T-helper 2 cell (primary cell): ENCODE results near the gene ADAM29.
"Not testable (repeated sequence)": the region's sequence is repeated elsewhere in the genome, so short reads cannot be mapped to it uniquely, and the experiment has no call there.

Source experiments
- DNase-seq, 5 experiments: peaks; one replicate each; pipeline versions ENCODE4 v3.0.0 to v3.0.0-alpha.2; 2012 to 2022
- total RNA-seq, 2 donors: gene quantifications; one replicate each; lab custom pipeline; 2026; lab: John Stamatoyannopoulos, UW

The ADAM29 gene
- total RNA-seq = 0 reads per million in 2 donors

GRCh38 chr4:174918058-174918457, at the start of gene ADAM29:
Gene ADAM29 (plus strand): TSS chr4:174918358. CDS start chr4:174975526, 57,168 bp downstream.
- DNase-seq = no peak

GRCh38 chr4:174869339-174869738, 48.8 kb upstream of the ADAM29 start:
- DNase-seq = no peak

GRCh38 chr4:174870311-174870710, 47.8 kb upstream of the ADAM29 start:
- no peak for DNase-seq

DNA sequence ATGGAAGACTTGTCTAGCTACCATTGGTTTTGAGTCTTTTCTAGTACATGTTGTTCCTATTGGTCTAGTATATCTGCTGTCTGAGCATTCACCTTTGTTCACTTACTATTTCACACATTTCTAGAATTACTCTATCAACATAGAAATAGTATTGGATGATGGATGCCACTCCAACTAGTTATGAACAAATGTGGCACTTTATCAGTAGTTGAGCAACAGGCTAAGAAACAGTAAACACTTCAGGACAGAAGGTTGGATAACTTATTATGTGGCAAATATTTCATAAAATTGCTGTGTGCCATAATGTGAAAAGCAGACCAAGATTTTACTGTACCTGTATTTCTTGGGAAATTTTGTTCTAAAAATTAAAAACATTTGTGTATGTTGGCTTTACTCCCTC, 46.8 kb upstream of the ADAM29 start:
- no peak for DNase-seq

DNA sequence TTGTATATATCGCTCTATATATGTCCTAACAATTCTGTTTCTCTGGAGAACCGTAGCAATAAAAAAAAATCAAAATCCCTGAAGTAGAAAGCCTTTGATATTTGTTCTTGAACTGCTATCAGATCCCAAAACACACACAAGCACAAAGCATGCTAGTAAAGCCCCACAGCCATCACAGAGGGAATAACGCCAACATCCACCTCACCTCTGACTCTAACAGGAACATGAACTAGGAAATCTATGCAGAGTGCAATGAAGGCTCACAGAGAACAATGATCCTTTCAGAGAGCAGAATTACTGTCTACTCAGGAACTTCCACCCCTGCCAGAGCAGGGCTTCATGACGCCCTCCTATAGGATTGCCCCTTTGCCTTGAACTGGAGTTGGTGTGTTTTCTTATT, 45.0 kb upstream of the ADAM29 start:
- not testable (repeated sequence) for DNase-seq

- DNase-seq = no peak
These were observed 44.2 kb upstream of the ADAM29 start for GRCh38 chr4:174873931-174874330.

DNA sequence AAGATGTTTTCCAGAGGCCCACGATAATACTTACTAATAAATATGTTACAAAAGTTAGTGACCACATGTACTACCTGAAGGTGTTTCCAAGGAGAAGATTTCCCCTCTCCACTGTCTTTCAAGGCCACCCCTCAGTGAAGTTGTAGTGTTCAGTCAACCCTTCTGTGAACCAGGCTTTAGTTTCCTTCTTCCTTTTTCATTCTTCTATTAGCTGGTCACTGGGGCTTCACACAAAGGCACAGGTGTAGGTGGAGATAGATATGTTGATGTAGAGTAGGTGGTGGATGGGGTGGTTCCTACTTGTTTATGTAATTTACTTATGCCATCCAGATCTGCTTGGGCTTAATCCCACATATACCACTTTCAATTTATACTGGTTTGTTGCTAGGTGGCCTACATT, 43.3 kb upstream of the ADAM29 start:
- no peak for DNase-seq

DNA sequence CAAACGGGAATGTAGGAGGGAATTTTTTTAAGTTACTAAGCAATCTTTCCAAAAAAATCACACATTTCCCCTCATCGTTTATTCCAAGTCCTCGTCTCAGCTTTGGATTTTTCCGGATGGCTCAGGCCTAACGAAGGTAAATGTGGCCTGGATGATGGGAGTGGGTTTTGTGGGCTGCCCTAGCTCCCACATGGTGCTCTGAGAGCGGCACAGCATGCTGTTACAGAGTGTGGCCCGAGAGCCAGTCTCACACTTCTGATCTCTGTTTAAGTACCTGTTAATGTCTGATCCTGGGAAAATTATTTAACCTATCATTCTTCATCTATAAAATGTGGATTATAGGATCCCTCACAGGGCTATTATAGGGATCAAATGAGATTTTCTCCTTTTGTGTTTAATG, 38.2 kb upstream of the ADAM29 start:
- DNase-seq = no peak

- no peak for DNase-seq
These were observed 35.7 kb upstream of the ADAM29 start for GRCh38 chr4:174882317-174882992.

DNA sequence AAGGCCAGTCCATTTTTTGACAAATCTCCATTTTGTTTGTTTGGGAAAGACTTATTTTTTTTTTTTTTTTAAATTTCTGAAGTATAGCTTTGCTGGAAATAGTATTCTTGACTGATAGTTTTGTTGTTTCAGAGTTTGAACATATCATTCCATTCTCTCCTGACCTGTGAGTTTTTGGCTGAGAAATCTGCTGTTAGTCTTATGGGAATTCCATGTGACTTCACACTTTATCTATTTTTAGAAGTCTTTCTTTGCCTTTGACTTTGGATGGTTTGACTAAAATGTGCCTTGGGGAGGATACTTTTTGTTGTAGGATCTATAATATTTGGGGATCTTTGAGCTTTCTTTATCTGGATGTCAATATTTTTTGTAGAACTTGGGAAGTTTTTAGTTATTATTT, 10.7 kb upstream of the ADAM29 start:
- no peak for DNase-seq

DNA sequence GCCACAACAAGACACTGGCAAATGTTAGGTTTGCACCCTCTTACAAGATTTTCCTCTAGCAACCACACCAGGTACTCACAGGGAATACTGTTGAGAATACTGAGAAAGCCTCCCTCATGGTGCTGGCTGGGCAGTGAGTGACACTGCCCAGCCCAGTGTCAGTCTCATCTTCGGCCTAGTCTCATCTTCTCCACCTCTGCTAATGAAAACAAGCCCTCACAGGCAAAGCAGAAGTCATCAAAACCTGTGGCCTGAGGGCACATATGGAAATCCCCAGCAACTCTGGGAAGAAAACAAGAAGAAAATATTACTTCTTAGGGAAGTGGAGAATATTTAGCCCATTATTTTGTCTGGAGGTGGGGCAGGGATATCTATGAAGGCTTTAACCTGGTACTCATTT, 7.9 kb upstream of the ADAM29 start:
- DNase-seq = no peak

DNA sequence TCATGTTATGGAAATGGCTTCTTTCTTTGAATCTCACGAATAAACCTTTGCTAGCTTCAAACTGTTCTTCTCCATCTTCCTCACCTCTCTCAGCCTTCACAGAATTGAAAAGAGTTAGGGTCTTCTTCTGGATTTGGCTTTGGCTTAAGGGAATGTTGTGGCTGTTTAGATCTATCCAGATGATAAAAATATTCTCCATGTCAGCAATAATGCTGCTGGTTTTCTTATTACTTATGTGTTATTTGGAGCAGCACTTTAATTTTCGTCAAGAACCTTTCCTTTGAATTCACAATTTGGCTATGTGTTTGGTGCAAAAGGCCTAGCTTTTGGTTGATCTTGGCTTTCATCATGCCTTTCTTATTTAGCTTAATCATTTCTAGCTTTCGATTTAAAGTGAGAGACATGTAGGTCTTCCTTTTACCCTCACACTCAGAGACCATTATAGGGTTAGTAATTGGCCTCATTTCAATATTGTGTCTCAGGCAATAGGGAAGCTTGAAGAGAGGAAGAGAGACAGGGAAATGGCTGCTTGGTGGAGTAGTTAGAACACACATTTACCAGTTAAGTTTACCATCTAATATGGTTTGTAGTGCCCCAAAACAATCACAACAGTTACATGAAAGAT, 5.1 kb upstream of the ADAM29 start:
- no peak for DNase-seq

- no peak for DNase-seq
These were observed 1.8 kb downstream of the ADAM29 start for GRCh38 chr4:174919886-174920423.

DNA sequence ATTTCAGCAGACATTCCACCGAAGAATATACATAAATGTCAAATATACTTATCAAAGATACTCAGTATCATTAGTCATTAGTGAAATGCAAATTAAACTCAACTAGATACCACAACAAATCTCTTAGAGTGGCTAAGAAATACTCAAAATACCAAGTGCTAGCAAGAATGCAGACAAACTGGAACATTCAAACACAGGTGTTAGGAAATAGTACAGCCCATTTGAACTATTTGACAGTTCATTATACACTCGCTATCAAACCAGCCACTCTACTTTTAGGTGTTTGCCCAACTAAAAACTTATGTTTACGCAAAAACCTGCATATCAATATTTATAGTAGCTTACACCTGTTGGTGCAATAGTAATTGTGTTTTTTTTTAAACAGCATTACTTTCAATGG, 8.8 kb downstream of the ADAM29 start:
- no peak for DNase-seq

DNA sequence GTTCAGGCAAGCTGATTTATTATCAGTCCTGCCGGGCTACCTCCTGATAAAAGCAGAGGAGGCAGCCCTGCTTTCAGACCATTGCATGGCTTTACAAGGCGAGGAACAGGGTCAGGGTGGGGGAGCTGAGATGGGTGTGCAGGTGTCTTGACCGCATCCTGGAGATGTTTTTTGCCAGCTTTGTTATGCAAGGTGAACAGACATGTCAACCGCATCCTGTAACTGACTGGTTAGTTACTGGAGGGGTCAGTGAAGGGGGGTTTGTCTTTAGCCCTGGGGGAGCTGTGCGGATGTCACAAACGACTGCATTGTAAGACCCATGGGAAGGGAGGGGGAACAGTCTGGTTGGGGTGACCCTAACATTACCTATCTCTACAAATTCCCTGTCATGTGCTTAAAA, 10.0 kb downstream of the ADAM29 start:
- DNase-seq = peak in 1 of 5 experiments; percentile 31

DNA sequence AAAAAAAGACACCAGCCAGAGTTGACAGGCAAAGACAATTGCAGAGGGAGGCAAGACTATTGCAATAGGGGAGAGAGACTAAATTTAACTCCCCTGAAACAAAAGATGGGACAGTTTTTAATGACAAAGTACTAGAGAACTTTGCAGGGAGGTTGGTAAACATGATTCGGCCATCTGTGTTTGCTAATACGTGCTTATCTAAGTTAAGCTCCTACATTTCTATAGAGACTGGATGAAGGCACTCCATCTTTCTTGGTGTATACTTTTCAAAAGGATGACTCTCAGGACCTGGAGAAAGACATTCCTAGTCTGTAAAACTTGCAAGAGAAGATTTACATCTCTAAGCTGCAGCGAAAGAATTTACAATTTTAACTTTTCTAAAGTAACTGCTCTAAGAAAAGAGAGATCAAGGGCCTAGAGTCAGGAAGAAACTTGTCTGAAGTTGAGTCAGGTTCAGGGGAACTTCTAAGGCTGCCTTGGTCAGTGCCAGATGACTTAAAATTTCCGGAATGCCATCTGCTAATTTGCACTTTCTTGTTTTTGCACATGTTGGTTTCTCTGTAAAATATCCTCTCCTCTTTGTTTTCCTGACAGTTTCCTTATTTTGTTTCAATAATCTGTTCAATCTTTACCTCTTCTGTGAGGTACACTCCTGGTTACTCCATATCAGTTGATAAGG, 10.6 kb downstream of the ADAM29 start:
- DNase-seq = no peak

DNA sequence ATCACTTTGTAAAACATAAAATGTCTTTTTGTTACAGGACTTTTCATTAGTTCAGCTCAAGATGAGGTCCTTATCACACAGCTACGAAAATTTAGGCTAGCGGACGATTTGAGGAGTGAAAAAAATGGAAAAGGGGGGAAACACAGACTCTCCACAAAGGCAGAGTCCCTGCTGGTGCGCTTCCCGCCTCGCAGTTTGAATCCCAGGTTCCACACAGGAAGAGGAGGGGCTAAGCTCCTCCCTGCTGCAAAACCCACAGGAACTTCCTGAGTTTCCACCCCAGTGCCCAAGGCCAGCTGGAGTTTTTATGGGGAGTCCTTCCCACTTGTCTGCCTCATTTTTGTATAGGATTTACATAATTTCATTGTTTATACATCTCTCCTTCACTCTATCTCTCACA, 11.2 kb downstream of the ADAM29 start:
- DNase-seq = no peak

- no peak for DNase-seq
These were observed 12.7 kb downstream of the ADAM29 start for GRCh38 chr4:174930895-174931294.

- no peak for DNase-seq
These were observed 14.9 kb downstream of the ADAM29 start for GRCh38 chr4:174933083-174933482.

GRCh38 chr4:174934360-174934759, 16.2 kb downstream of the ADAM29 start:
- DNase-seq = no peak

DNA sequence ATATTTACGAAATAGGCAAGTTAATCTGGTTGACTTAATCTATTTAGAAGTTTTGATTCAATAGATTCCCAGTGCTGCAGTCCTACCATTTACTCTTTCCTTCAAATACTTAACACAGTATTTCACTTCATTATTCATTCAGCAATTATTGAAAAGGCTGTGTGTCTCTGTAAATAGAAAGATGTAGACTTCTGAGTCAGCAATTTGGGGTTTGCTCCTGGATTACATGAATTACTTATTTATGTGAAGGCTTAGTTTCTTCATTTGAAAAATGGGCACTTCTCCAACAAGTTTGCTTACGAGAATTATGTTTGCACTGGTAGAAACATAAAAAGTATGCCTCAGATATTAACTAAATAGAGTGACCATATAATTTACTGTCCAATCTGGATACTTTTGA, 17.4 kb downstream of the ADAM29 start:
- no peak for DNase-seq

- no peak for DNase-seq
These were observed 21.8 kb downstream of the ADAM29 start for GRCh38 chr4:174940002-174940401.

DNA sequence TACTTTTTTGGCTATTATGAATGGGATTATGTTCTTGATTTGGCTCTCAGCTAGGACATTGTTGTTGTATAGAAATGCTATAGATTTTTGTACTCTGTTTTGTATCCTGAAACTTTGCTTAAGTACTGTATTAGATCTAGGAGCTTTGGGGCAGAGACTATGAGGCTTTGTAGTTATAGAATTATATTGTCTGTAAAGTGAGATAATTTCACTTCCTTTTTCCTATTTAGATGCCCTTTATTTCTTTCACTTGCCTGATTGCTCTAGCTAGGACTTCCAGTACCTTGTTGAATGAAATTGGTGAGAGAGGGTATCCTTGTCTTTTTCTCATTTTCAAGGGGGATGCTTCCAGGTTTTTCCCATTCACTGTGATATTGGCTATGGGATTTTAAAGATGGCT, 28.1 kb downstream of the ADAM29 start:
- no peak for DNase-seq

GRCh38 chr4:174948826-174949225, 30.7 kb downstream of the ADAM29 start:
- no peak for DNase-seq
